ENCODE measurements around the gene CMSS1.

The CMSS1 gene

DNA sequence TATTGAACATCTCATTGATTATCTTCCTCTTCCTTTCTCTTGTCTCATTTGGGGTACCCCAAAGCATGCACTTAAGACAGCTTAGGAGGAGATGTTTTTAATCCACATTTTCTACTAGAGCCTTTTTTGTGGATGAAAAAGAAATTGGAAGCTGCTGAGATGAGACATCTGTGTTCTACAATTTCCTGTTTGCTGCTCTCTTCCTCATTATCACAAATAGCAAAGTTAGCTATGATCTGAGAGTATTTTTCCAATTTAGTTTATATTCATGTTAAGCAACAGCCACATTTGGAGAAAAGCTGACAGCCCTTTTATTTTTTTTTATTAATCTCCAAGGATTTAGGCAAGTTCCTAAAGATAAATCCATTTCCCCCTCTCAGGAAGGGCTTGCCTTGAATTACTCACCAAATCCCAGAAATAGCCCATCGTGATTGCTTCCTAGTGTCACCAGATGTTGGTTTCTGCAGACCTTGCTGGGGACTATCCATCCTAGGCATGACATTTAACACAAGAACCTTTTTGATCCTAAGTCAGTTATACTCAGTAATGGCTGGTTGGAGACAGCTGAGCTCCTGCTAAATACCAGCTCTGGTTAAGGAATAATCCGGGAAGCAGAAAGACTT lies 367.4 kb downstream of the CMSS1 start:
- TF ChIP-seq, protein P1, sequence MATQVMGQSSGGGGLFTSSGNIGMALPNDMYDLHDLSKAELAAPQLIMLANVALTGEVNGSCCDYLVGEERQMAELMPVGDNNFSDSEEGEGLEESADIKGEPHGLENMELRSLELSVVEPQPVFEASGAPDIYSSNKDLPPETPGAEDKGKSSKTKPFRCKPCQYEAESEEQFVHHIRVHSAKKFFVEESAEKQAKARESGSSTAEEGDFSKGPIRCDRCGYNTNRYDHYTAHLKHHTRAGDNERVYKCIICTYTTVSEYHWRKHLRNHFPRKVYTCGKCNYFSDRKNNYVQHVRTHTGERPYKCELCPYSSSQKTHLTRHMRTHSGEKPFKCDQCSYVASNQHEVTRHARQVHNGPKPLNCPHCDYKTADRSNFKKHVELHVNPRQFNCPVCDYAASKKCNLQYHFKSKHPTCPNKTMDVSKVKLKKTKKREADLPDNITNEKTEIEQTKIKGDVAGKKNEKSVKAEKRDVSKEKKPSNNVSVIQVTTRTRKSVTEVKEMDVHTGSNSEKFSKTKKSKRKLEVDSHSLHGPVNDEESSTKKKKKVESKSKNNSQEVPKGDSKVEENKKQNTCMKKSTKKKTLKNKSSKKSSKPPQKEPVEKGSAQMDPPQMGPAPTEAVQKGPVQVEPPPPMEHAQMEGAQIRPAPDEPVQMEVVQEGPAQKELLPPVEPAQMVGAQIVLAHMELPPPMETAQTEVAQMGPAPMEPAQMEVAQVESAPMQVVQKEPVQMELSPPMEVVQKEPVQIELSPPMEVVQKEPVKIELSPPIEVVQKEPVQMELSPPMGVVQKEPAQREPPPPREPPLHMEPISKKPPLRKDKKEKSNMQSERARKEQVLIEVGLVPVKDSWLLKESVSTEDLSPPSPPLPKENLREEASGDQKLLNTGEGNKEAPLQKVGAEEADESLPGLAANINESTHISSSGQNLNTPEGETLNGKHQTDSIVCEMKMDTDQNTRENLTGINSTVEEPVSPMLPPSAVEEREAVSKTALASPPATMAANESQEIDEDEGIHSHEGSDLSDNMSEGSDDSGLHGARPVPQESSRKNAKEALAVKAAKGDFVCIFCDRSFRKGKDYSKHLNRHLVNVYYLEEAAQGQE (IDR thresholded peaks at IDR 0.05; ENCODE audit: insufficient read depth in 1 of 2, low read depth in 2 of 2, low read length in 2 of 2) = no peak
- TF ChIP-seq POLR2AphosphoS5 (IDR thresholded peaks at IDR 0.05; ENCODE audit: low read depth, low read length) (no peak), FOXP2 (optimal IDR thresholded peaks at IDR 0.05; ENCODE audit: borderline replicate concordance, extremely low read depth, extremely low read length, insufficient read depth) (no peak), SIN3A (IDR thresholded peaks at IDR 0.05; ENCODE audit: borderline replicate concordance, insufficient read depth, low read length) (no peak), TAF1 (IDR thresholded peaks at IDR 0.05; ENCODE audit: borderline replicate concordance, insufficient read depth, low read length) (no peak)

GRCh38 chr3:100185847-100186246 lies 368.2 kb downstream of the CMSS1 start:
- TF ChIP-seq SIN3A (IDR thresholded peaks at IDR 0.05; ENCODE audit: borderline replicate concordance, insufficient read depth, low read length) = no peak
- TF ChIP-seq POLR2AphosphoS5 (IDR thresholded peaks at IDR 0.05; ENCODE audit: low read depth, low read length) = no peak
- TF ChIP-seq, protein P1 (IDR thresholded peaks at IDR 0.05; ENCODE audit: insufficient read depth in 1 of 2, low read depth in 2 of 2, low read length in 2 of 2) = no peak
- no peak for TF ChIP-seq TAF1 (IDR thresholded peaks at IDR 0.05; ENCODE audit: borderline replicate concordance, insufficient read depth, low read length)
- no peak for TF ChIP-seq FOXP2 (optimal IDR thresholded peaks at IDR 0.05; ENCODE audit: borderline replicate concordance, extremely low read depth, extremely low read length, insufficient read depth)

DNA sequence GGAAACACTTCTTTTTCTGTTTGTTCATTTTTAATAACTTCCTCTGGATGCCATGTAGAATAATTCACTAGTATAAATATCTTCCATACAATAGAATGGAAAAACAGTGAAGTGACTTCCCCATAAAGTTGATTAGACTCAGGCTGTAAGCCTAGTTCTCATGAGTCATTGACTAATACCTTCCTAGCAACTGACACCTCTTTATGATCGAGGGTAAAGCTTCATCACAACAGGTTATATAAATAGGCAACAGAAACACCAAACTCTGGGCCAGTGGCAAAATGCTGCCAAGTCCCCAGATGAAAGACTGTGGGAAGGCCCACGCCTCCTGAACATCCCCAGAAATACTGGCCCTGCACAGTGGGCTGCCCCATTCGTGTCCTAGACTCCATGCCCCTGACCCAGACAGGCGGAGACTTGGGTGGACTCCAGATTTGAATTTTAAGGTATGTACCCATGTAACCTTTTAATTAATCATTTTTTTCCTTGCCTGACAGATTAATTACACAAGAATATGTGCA lies 371.8 kb downstream of the CMSS1 start:
- TF ChIP-seq FOXP2 (optimal IDR thresholded peaks at IDR 0.05; ENCODE audit: borderline replicate concordance, extremely low read depth, extremely low read length, insufficient read depth) = no peak
- TF ChIP-seq SIN3A (IDR thresholded peaks at IDR 0.05; ENCODE audit: borderline replicate concordance, insufficient read depth, low read length) = no peak
- no peak for TF ChIP-seq TAF1 (IDR thresholded peaks at IDR 0.05; ENCODE audit: borderline replicate concordance, insufficient read depth, low read length)
- TF ChIP-seq, protein P1 (IDR thresholded peaks at IDR 0.05; ENCODE audit: insufficient read depth in 1 of 2, low read depth in 2 of 2, low read length in 2 of 2) = no peak
- TF ChIP-seq POLR2AphosphoS5 (IDR thresholded peaks at IDR 0.05; ENCODE audit: low read depth, low read length) = no peak

DNA sequence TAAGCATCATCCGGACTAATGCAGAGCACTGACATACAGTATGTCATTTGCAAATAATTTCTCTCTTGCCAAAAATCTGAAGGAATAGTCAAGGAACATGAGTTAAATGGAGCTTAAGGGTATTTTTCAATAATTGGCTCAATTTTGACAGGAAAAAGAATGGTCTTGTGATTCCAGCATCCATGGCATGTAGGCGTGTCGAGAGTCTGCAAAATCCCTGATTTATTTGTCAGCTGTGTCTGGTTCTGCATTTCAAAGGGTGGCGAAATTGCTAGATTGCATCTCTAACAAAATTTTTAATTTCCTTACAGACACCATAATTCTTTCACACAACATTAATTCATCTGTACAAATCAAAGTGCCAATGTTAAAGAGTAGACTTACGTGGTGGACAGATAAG lies 377.7 kb downstream of the CMSS1 start:
- no peak for TF ChIP-seq TAF1 (IDR thresholded peaks at IDR 0.05; ENCODE audit: borderline replicate concordance, insufficient read depth, low read length)
- no peak for TF ChIP-seq POLR2AphosphoS5 (IDR thresholded peaks at IDR 0.05; ENCODE audit: low read depth, low read length)
- TF ChIP-seq FOXP2 (optimal IDR thresholded peaks at IDR 0.05; ENCODE audit: borderline replicate concordance, extremely low read depth, extremely low read length, insufficient read depth) = no peak
- TF ChIP-seq, protein P1 (IDR thresholded peaks at IDR 0.05; ENCODE audit: insufficient read depth in 1 of 2, low read depth in 2 of 2, low read length in 2 of 2) = no peak
- TF ChIP-seq SIN3A (IDR thresholded peaks at IDR 0.05; ENCODE audit: borderline replicate concordance, insufficient read depth, low read length) = no peak
